ENCODE measurements around the gene TMEM123.

DNA sequence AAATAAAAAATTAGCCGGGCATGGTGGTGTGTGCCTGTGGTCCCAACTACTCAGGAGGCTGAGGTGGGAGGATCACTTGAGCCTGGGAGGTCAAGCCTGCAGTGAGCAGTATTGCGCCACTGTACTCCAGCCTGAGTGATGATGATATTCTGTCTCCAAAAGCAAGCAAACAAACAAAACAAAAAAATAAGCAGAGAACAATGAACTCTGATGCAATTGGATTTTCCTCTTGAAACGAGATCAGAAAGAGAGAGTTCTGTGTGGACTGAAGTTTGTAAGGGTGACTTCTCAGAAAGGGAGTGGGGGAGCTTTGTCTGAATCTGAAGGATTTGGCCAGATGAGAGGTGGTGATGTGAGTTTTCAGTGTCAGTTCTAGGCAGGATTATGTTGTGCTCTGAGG, 6.0 kb upstream of the TMEM123 start:
- TF ChIP-seq POLR2AphosphoS5 (IDR thresholded peaks at IDR 0.05; ENCODE audit: low read depth, low read length) (no peak), TAF1 (IDR thresholded peaks at IDR 0.05; ENCODE audit: low read depth, low read length) (no peak), POLR2A (IDR thresholded peaks at IDR 0.05; ENCODE audit: low read depth, low read length) (no peak)

Data from GM12891 (cell line).